B cell (primary cell): ENCODE data around the gene USP53. TPM values are rescaled to one million over a fixed set of nuclear protein-coding genes. Genes with fewer than 3 reads are reported as not detected.
"Not testable (repeated sequence)": the region's sequence is repeated elsewhere in the genome, so short reads cannot be mapped to it uniquely, and the experiment has no call there.

Source experiments
- ATAC-seq: fragments of 200-7000 bp; cut with Tn5 transposase; one replicate; pipeline ENCODE4 v1.10.0; 2021; ENCODE audit warnings: low read depth, mild to moderate bottlenecking, moderate number of reproducible peaks, moderate library complexity
- CTCF ChIA-PET: fragments of 350-600 bp; sonication (Branson Sonifier 250); formaldehyde crosslinking; loops from one replicate; lab custom pipeline; 2021; ENCODE audit warnings: antibody characterized with exemption, inconsistent platforms; lab: Charles Lee
- POLR2A ChIA-PET: fragments of 350-600 bp; sonication (Branson Sonifier 250); formaldehyde crosslinking; loops from one replicate; lab custom pipeline; 2021; ENCODE audit warnings: antibody characterized with exemption; lab: Charles Lee
- DNase-seq: peaks from one replicate; pipeline ENCODE4 v3.0.0; 2013
- H2AFZ ChIP-seq: 2 replicates; pipeline ENCODE4 v1.6.1; 2012; ENCODE audit warnings: mild to moderate bottlenecking, low read depth, low read length; ENCODE audit not compliant: insufficient read depth, poor library complexity, severe bottlenecking
- H3K27ac ChIP-seq, 2 donors: 1 replicate in 1 of 2; 2 replicates in 1 of 2; pipeline ENCODE4 v1.5.1; 2012 to 2013; ENCODE audit warnings: low read length in 2 of 2, mild to moderate bottlenecking in 2 of 2, moderate library complexity in 1 of 2
- H3K27me3 ChIP-seq, 4 experiments: fragments of 200-600 bp in 1 of 4; sonication (generic) in 1 of 4; replicated peaks in 1 of 4; 1 replicate in 2 of 4; 2 replicates in 2 of 4; pipeline versions ENCODE4 v1.6.1 to v1.7.0; 2013 to 2016; ENCODE audit warnings: low read length in 3 of 4, mild to moderate bottlenecking in 2 of 4, mixed read lengths in 1 of 4, moderate library complexity in 1 of 4; ENCODE audit not compliant: insufficient read depth in 4 of 4, control insufficient read depth in 3 of 4; ENCODE audit errors: control extremely low read depth in 1 of 4
- H3K36me3 ChIP-seq, 2 experiments: replicated peaks in 1 of 2; 1 replicate in 1 of 2; 2 replicates in 1 of 2; pipeline versions ENCODE4 v1.6.1 to v1.7.1; 2013; ENCODE audit warnings: low read length in 1 of 2; ENCODE audit not compliant: insufficient read depth in 2 of 2, control insufficient read depth in 1 of 2; ENCODE audit errors: control extremely low read depth in 1 of 2, extremely low read depth in 1 of 2
- H3K4me1 ChIP-seq, 2 donors: fragments of 200-600 bp in 1 of 2; sonication (generic) in 1 of 2; 1 replicate in 1 of 2; 2 replicates in 1 of 2; pipeline versions ENCODE4 v1.5.1 to v1.6.1; 2013 to 2017; ENCODE audit warnings: low read length in 2 of 2; ENCODE audit not compliant: control insufficient read depth in 2 of 2, insufficient read depth in 2 of 2
- H3K4me2 ChIP-seq: replicated peaks from 2 replicates; pipeline ENCODE3; 2012; ENCODE audit warnings: mild to moderate bottlenecking, low read depth, low read length; ENCODE audit not compliant: poor library complexity, severe bottlenecking
- H3K4me3 ChIP-seq, 5 experiments: fragments of 200-600 bp in 1 of 5; sonication (generic) in 1 of 5; 1 replicate in 3 of 5; 2 replicates in 2 of 5; pipeline versions ENCODE4 v1.5.1 to v1.7.0; 2011 to 2016; ENCODE audit warnings: low read length in 4 of 5, mild to moderate bottlenecking in 4 of 5, low read depth in 2 of 5, control low read depth in 1 of 5, moderate library complexity in 1 of 5; ENCODE audit not compliant: insufficient read depth in 1 of 5; ENCODE audit errors: control extremely low read depth in 1 of 5, extremely low read depth in 1 of 5
- H3K79me2 ChIP-seq: fragments of 200-600 bp; sonication (generic); one replicate; pipeline ENCODE4 v1.6.0; 2016; ENCODE audit warnings: low read length; ENCODE audit not compliant: control insufficient read depth, insufficient read depth
- H3K9ac ChIP-seq: fragments of 200-600 bp; sonication (generic); 2 replicates; pipeline ENCODE4 v1.6.1; 2017; ENCODE audit warnings: mild to moderate bottlenecking, low read length, moderate library complexity
- H3K9me3 ChIP-seq, 3 donors: one replicate each; pipeline versions ENCODE4 v1.6.1 to v1.7.1; 2013; ENCODE audit warnings: low read length in 2 of 3; ENCODE audit not compliant: control insufficient read depth in 2 of 3, insufficient read depth in 1 of 3; ENCODE audit errors: control extremely low read depth in 1 of 3
- H4K20me1 ChIP-seq: 2 replicates; pipeline ENCODE4 v1.6.0; 2012; ENCODE audit warnings: mild to moderate bottlenecking, low read length; ENCODE audit not compliant: insufficient read depth, control insufficient read depth, poor library complexity, severe bottlenecking
- H3K27ac Mint-ChIP-seq: one replicate; pipeline ENCODE4 v1.8.0; 2021; ENCODE audit warnings: mixed read lengths
- H3K27me3 Mint-ChIP-seq: one replicate; pipeline ENCODE4 v1.8.0; 2021; ENCODE audit warnings: mixed read lengths
- H3K4me1 Mint-ChIP-seq: one replicate; pipeline ENCODE4 v1.8.0; 2021; ENCODE audit warnings: mixed read lengths
- H3K4me3 Mint-ChIP-seq: one replicate; pipeline ENCODE4 v1.8.0; 2021; ENCODE audit warnings: mixed read lengths
- H3K9me3 Mint-ChIP-seq: one replicate; pipeline ENCODE4 v1.8.0; 2022; ENCODE audit warnings: mixed read lengths; ENCODE audit not compliant: insufficient read depth
- CTCF ChIP-seq: fragments of 200-600 bp; IDR thresholded peaks from one replicate; pipeline ENCODE4 v1.8.0; 2022; ENCODE audit warnings: antibody characterized with exemption, mild to moderate bottlenecking
- EZH2 ChIP-seq: IDR thresholded peaks from 2 replicates; pipeline ENCODE4 v1.6.1; 2012; ENCODE audit warnings: borderline replicate concordance, low read depth, mild to moderate bottlenecking, moderate library complexity, low read length; ENCODE audit not compliant: insufficient read depth, poor library complexity, severe bottlenecking
- WGBS: methylation state at CpG from one replicate; pipeline ENCODE4 v1.1.5; 2013; ENCODE audit warnings: missing lambda C conversion rate; ENCODE audit not compliant: insufficient coverage; 5-methylcytosine and 5-hydroxymethylcytosine counted together
- intact Hi-C: fragments of 100-400 bp; cut with micrococcal nuclease; formaldehyde crosslinking; loops from one replicate; pipeline ENCODE4 v1.10.0; 2022
- polyA plus RNA-seq: library from polyadenylated mRNA; depleted of rRNA; stranded (reverse); fragments of >200 nt; gene quantifications from 2 replicates; pipeline ENCODE4 v1.2.3, GENCODE V29; 2012
- total RNA-seq, 2 donors: library from RNA; stranded (reverse); fragments of 120-200 nt in 1 of 2; gene quantifications; 1 replicate in 1 of 2; 2 replicates in 1 of 2; pipeline versions ENCODE4 v1.2.3 to v1.2.4, GENCODE V29; 2013 to 2022

The USP53 gene
- total and polyA plus RNA-seq, 2 donors (not counting 1 experiment from before 2014, with no cell fraction given): 12.9 to 45.0 TPM

- H4K20me1 ChIP-seq: no peaks in the 10 kb centered on the region
- H3K4me2 ChIP-seq: no peak overlapping the region
- no CpG with 5 or more reads among the region's 1 CpG for WGBS
- no peaks in the 10 kb centered on the region for H3K4me1 ChIP-seq
- H3K9me3 Mint-ChIP-seq: no peaks in the 10 kb centered on the region
- ChIA-PET CTCF (no interaction called here), POLR2A (no interaction called here)
- H3K27ac ChIP-seq: no peak overlapping the region
- H3K27ac Mint-ChIP-seq: no peak overlapping the region
- no peaks in the 10 kb centered on the region for H3K4me1 Mint-ChIP-seq
- ATAC-seq (no peak), DNase-seq (no peak)
- no peaks in the 10 kb centered on the region for H3K79me2 ChIP-seq
- no peak overlapping the region for H3K4me3 ChIP-seq
- no peaks in the 10 kb centered on the region for H3K36me3 ChIP-seq
- no peak overlapping the region for H2AFZ ChIP-seq
- H3K4me3 Mint-ChIP-seq: no peak overlapping the region
- no peak for TF ChIP-seq EZH2
- TF ChIP-seq CTCF: no peak
- intact Hi-C loops: no loop called here
- H3K27me3 Mint-ChIP-seq: peaks cover 9% of the 10 kb centered on the region
- no peaks in the 10 kb centered on the region for H3K9me3 ChIP-seq
- no peaks in the 10 kb centered on the region for H3K27me3 ChIP-seq
- H3K9ac ChIP-seq: no peak overlapping the region
Measured at GRCh38 chr4:119337010-119337409, 124.5 kb downstream of the USP53 start.

- H3K4me3 ChIP-seq, H3K27me3 ChIP-seq, H3K4me2 ChIP-seq, POLR2A ChIA-PET, H3K79me2 ChIP-seq, H3K4me1 ChIP-seq, H4K20me1 ChIP-seq, H3K9me3 Mint-ChIP-seq, H3K27me3 Mint-ChIP-seq, H3K9me3 ChIP-seq, DNase-seq, H3K4me1 Mint-ChIP-seq, H3K36me3 ChIP-seq, H3K27ac ChIP-seq, H3K9ac ChIP-seq, CTCF ChIA-PET, H2AFZ ChIP-seq, H3K27ac Mint-ChIP-seq, H3K4me3 Mint-ChIP-seq, ATAC-seq, intact Hi-C loops: not testable (repeated sequence)
Measured at GRCh38 chr4:119339895-119340294, 127.4 kb downstream of the USP53 start.

- not testable (repeated sequence) for H3K27me3 Mint-ChIP-seq
Measured at GRCh38 chr4:119343293-119343692, 130.8 kb downstream of the USP53 start.

More at GRCh38 chr4:119343293-119343692, 130.8 kb downstream of the USP53 start:
- H3K9me3 Mint-ChIP-seq, CTCF ChIA-PET, H3K27me3 ChIP-seq, H2AFZ ChIP-seq, intact Hi-C loops, H3K4me3 ChIP-seq, H3K4me1 ChIP-seq, DNase-seq, ATAC-seq, H3K9ac ChIP-seq, H3K27ac ChIP-seq, POLR2A ChIA-PET, H3K36me3 ChIP-seq, H3K4me2 ChIP-seq, H4K20me1 ChIP-seq, H3K79me2 ChIP-seq, H3K4me1 Mint-ChIP-seq, H3K4me3 Mint-ChIP-seq, H3K27ac Mint-ChIP-seq, H3K9me3 ChIP-seq: not testable (repeated sequence)
- no CpG with 5 or more reads among the region's 2 CpGs for WGBS
